Right lobe of liver (tissue), 6 donors: ENCODE measurements around the gene TMED7. TPM values are rescaled to one million over a fixed set of nuclear protein-coding genes. Genes with fewer than 3 reads are reported as not detected.
A peak's percentile ranks its signal among the peaks of the same experiment; 100 is the strongest.
"Not testable (repeated sequence)": the region's sequence is repeated elsewhere in the genome, so short reads cannot be mapped to it uniquely, and the experiment has no call there.

Source experiments
- ATAC-seq, 4 donors: fragments of 200-7000 bp; cut with Tn5 transposase; one replicate each; pipeline ENCODE4 v1.9.1; 2020; ENCODE audit warnings: mild to moderate bottlenecking in 4 of 4, moderate library complexity in 4 of 4
- DNase-seq, 3 donors: peaks; one replicate each; pipeline ENCODE4 v3.0.0-alpha.2; 2020
- H3K27ac ChIP-seq, 3 donors: fragments of 200-600 bp; one replicate each; pipeline ENCODE4 v1.8.0; 2022
- H3K27me3 ChIP-seq, 2 donors: fragments of 200-600 bp; one replicate each; pipeline ENCODE4 v1.8.0; 2022
- H3K36me3 ChIP-seq, 4 donors: fragments of 200-600 bp; sonication (generic) in 1 of 4; one replicate each; pipeline versions ENCODE4 v1.5.1 to v1.8.0; 2017 to 2022; ENCODE audit warnings: control low read depth in 1 of 4
- H3K4me1 ChIP-seq, 4 donors: fragments of 200-600 bp; sonication (generic) in 1 of 4; one replicate each; pipeline versions ENCODE4 v1.5.1 to v1.8.0; 2017 to 2022; ENCODE audit warnings: control low read depth in 1 of 4
- H3K4me3 ChIP-seq, 3 donors: fragments of 200-600 bp; one replicate each; pipeline ENCODE4 v1.8.0; 2022
- H3K9me3 ChIP-seq, 4 donors: fragments of 200-600 bp; sonication (generic) in 1 of 4; one replicate each; pipeline versions ENCODE4 v1.5.1 to v1.8.0; 2017 to 2022; ENCODE audit warnings: control low read depth in 1 of 4
- POLR2A ChIP-seq: fragments of 450-650 bp; IDR thresholded peaks from one replicate; pipeline ENCODE4 v1.6.1; 2017; ENCODE audit warnings: antibody characterized with exemption, mild to moderate bottlenecking
- WGBS: methylation state at CpG from one replicate; pipeline ENCODE4 v1.1.6; 2018; ENCODE audit warnings: low coverage, low lambda C conversion rate; ENCODE audit not compliant: insufficient coverage; ENCODE audit errors: missing lambda C conversion rate; 5-methylcytosine and 5-hydroxymethylcytosine counted together
- intact Hi-C, 2 donors: fragments of 100-400 bp; cut with DNase I; formaldehyde crosslinking; loops; one replicate each; pipeline versions ENCODE4 v1.11.2 to v1.14.1; 2022
- total RNA-seq, 6 experiments: library from RNA; depleted of rRNA in 2 of 6; stranded (reverse); fragments of >200 nt in 2 of 6; fragmentation: NEBNext Ultra II Directional in 3 of 6; extraction: Animal tissue kit (Norgen Biotek cat#: 25700) in 3 of 6; gene quantifications; one replicate each; pipeline versions ENCODE4 v1.1.0 to v1.2.4, GENCODE V29; 2016 to 2023
- TF ChIP-seq, protein P1 (sequence below), 4 donors: fragments of 200-600 bp in 3 of 4; fragments of 450-650 bp in 1 of 4; IDR thresholded peaks; one replicate each; pipeline versions ENCODE4 v1.5.1 to v1.8.0; 2016 to 2022; ENCODE audit warnings: antibody characterized with exemption in 4 of 4, mild to moderate bottlenecking in 2 of 4
- donor health status: DM: no; HTN: yes; CAD: no.
- donor health status: DM: no; HTN: no; CAD: no.
- donor health status: DM: no; HTN: no; CAD: no.
- donor health status: DM: no; HTN: yes; CAD: no.
- donor health status: DM: no; HTN: yes; CAD: no.

Gene TMED7
- total RNA-seq, 6 experiments from 2014 or later, result 69.8 to 103 (median 91.7) TPM

DNA sequence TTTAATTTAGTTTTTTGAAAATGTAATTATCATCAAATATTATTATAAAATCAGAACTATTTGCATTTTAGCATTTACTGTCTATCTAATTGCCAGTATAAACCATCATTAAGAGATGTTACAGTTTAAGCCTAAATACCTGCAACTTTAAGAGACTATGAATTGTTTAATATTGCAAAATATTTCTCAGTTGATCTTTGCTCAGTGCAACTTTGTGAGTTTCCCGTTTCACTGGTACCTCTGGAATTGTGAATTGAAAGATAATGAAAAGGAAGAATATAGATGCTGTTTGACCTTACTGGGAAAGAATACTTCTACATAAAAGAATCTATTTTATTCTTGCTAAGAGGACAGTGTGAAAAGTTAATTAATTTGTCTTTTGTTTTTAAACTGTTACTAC lies 30.2 kb upstream of the TMED7 start:
- ATAC-seq (peak; percentile 62 to 72 (median 68)), DNase-seq (no peak)
- Histone ChIP-seq H3K36me3 (no peaks in the 10 kb centered on the region), H3K9me3 (no peaks in the 10 kb centered on the region), H3K27me3 (no peaks in the 10 kb centered on the region), H3K27ac (peak overlapping the region in 2 of 3 donors; percentile 38 to 65), H3K4me1 (peaks cover 0 to 15% (median 0%) of the 10 kb centered on the region in 4 donors), H3K4me3 (peak overlapping the region in 2 of 3 donors; percentile 46 to 48)
- intact Hi-C loops, result no loop called here
- 20% methylated on average over 1 of the region's 1 CpG for whole genome bisulfite sequencing
- no peak for TF ChIP-seq POLR2A
- TF ChIP-seq, protein P1, sequence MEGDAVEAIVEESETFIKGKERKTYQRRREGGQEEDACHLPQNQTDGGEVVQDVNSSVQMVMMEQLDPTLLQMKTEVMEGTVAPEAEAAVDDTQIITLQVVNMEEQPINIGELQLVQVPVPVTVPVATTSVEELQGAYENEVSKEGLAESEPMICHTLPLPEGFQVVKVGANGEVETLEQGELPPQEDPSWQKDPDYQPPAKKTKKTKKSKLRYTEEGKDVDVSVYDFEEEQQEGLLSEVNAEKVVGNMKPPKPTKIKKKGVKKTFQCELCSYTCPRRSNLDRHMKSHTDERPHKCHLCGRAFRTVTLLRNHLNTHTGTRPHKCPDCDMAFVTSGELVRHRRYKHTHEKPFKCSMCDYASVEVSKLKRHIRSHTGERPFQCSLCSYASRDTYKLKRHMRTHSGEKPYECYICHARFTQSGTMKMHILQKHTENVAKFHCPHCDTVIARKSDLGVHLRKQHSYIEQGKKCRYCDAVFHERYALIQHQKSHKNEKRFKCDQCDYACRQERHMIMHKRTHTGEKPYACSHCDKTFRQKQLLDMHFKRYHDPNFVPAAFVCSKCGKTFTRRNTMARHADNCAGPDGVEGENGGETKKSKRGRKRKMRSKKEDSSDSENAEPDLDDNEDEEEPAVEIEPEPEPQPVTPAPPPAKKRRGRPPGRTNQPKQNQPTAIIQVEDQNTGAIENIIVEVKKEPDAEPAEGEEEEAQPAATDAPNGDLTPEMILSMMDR (IDR thresholded peaks at IDR 0.05), result no peak

DNA sequence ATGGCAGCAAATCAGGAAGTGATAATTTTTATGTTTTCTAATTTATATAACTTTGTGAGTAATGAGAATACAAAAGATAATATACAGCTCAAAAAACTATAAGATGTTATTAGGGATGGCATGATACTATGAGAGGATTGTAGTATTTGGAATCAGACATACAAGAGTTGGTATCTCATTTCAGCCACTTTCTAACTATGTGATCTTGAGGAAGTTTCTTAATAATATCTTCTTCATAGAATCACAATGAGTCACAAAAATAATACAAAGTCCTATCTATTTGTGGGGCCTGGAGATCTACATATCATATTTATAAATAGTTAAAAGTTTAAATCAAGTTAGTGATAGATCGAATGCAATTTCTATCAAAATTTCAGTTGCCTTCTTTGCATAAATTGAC lies 23.7 kb upstream of the TMED7 start:
- no peak for DNase-seq
- intact Hi-C loops, result no loop called here
- ATAC-seq, result no peak
- no peaks in the 10 kb centered on the region for H3K27me3 ChIP-seq
- peaks cover 0 to 11% (median 3%) of the 10 kb centered on the region in 4 donors for H3K4me1 ChIP-seq
- WGBS, result 87% methylated on average over 1 of the region's 1 CpG
- H3K36me3 ChIP-seq, result no peaks in the 10 kb centered on the region
- no peak for TF ChIP-seq POLR2A
- TF ChIP-seq, protein P1 (IDR thresholded peaks at IDR 0.05), result no peak
- no peaks in the 10 kb centered on the region for H3K9me3 ChIP-seq
- H3K27ac ChIP-seq, result no peak overlapping the region
- no peak overlapping the region for H3K4me3 ChIP-seq

DNA sequence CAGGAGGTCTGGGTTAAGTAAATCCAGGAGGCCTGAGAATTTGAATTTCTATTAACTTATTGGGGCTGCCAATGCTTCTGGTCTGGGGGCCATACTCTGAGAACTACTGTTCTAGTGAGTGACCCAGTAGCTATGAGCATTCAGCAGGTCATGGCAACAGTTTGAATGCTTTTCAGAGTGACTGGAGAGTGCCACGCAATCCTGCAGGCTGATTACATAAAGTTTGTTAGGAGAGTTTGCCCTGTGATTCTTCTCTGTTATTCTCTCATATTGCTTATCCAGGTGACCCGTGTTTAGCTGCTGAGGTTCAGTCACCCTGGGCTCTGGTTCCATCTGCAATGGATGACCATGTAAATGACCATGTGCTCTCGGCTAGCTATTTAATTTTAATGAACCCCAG lies 22.2 kb upstream of the TMED7 start:
- intact Hi-C loops, result no loop called here
- H3K9me3 ChIP-seq, result no peaks in the 10 kb centered on the region
- WGBS, result 15% methylated on average over 3 of the region's 3 CpGs

DNA sequence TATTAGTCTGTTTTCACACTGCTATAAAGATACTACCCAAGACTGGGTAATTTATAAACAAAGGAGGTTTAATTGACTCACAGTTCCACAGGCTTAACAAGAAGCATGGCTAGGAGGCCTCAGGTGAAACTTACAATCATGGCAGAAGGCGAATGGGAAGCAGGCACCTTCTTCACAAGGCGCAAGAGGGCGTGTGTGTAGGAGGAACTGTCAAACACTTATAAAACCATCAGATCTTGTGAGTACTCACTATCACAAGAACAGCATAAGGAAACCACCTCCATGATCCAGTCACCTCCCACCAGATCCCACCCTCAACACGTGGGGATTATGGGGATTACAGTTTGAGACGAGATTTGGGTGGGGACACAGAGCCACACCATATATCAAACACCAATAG lies 19.6 kb upstream of the TMED7 start:
- H3K27me3 ChIP-seq, ATAC-seq, H3K27ac ChIP-seq, intact Hi-C loops, H3K9me3 ChIP-seq, H3K36me3 ChIP-seq, DNase-seq, H3K4me3 ChIP-seq: not testable (repeated sequence)
- H3K4me1 ChIP-seq, result peaks cover 0 to 16% (median 3%) of the 10 kb centered on the region in 4 donors
- 83% methylated on average over 2 of the region's 5 CpGs for WGBS

More for the DNA sequence above, 22.2 kb upstream of the TMED7 start:
- no peak for TF ChIP-seq POLR2A
- TF ChIP-seq, protein P1 (IDR thresholded peaks at IDR 0.05), result no peak
- Histone ChIP-seq H3K4me1 (peaks cover 0 to 15% (median 3%) of the 10 kb centered on the region in 4 donors), H3K4me3 (no peak overlapping the region), H3K27ac (peak overlapping the region in 2 of 3 donors; percentile 64), H3K27me3 (no peaks in the 10 kb centered on the region), H3K36me3 (no peaks in the 10 kb centered on the region)
- DNase-seq (peak in 1 of 3 donors; percentile 60), ATAC-seq (peak; percentile 92 to 96 (median 95))

DNA sequence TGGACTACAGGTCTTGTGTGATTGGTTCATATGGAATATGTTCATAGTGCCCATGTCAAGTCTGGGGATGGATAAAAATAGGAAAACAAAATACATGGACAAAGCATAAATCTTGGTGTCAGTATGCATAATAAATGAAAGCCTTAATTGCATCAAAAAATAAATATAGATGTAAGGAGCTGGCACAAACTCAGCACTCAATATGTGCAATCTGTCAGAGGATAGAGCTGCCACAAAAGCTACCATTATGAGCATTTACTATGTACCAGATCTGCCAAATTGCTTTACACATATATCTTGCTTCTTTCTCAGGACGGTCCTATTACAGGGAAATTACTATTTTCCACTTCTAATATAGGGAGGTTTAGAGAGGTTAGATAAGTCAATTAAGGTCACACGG lies 18.2 kb upstream of the TMED7 start:
- H3K4me1 ChIP-seq, result peaks cover 0 to 29% (median 3%) of the 10 kb centered on the region in 4 donors
- intact Hi-C loops, result no loop called here
- DNase-seq (no peak), ATAC-seq (no peak)
- H3K36me3 ChIP-seq, result no peaks in the 10 kb centered on the region
- no peak overlapping the region for H3K27ac ChIP-seq
- no peaks in the 10 kb centered on the region for H3K27me3 ChIP-seq
- H3K9me3 ChIP-seq, result no peaks in the 10 kb centered on the region
- TF ChIP-seq POLR2A, result no peak
- TF ChIP-seq, protein P1 (IDR thresholded peaks at IDR 0.05), result no peak
- no peak overlapping the region for H3K4me3 ChIP-seq
- WGBS, result 59% methylated on average over 2 of the region's 2 CpGs
